ENCODE measurements around the gene CFAP46. TPM values are rescaled to one million over a fixed set of nuclear protein-coding genes. Genes with fewer than 3 reads are reported as not detected.

CFAP46 gene
- total RNA-seq, 1 experiment from 2014 or later: 3.3 TPM

DNA sequence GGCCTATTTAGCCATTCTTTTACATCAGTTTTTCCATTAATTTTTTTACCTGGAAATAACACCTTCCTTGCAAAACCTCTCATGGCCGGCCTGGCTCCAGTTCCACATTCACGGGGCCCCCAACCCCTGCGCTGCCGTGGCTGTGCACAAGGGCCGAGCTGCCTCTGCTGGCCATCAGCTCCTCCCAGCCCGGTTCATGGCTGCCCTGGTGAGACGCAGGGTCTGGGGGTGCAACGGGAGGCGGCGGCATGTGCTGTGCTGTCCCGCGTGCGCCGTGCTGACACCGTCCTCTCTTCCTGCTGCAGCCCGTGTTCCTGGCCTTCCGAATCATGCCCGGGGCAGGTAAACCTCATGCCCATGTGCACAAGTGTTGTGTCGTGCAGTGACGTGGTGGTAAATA is 160.8 kb downstream of the CFAP46 start:
- no peak for TF ChIP-seq E2F1 (CRISPR knock-in tag; IDR thresholded peaks at IDR 0.05)
- no peak for TF ChIP-seq ZNF138 (CRISPR knock-in tag; conservative IDR thresholded peaks at IDR 0.05)
- no peak for TF ChIP-seq FOXJ3 (CRISPR knock-in tag; IDR thresholded peaks at IDR 0.05; ENCODE audit: borderline replicate concordance)
- TF ChIP-seq AFF4 (CRISPR knock-in tag; IDR thresholded peaks at IDR 0.05; ENCODE audit: borderline replicate concordance): no peak
- TF ChIP-seq JUN (CRISPR knock-in tag; IDR thresholded peaks at IDR 0.05): no peak
- TF ChIP-seq ARID4B (CRISPR knock-in tag; IDR thresholded peaks at IDR 0.05; ENCODE audit: borderline replicate concordance): no peak
- TF ChIP-seq TEAD1 (CRISPR knock-in tag; IDR thresholded peaks at IDR 0.05): no peak
- no peak for TF ChIP-seq ZNF317 (CRISPR knock-in tag; IDR thresholded peaks at IDR 0.05; ENCODE audit: borderline replicate concordance, low read depth)
- no peak for TF ChIP-seq PREB (CRISPR knock-in tag; IDR thresholded peaks at IDR 0.05; ENCODE audit: borderline replicate concordance)
- no peak for TF ChIP-seq ESRRA (CRISPR knock-in tag; IDR thresholded peaks at IDR 0.05; ENCODE audit: borderline replicate concordance)
- TF ChIP-seq ZNF532 (CRISPR knock-in tag; IDR thresholded peaks at IDR 0.05; ENCODE audit: borderline replicate concordance): no peak
- ATAC-seq: no peak
- Mint-ChIP-seq H3K36me3 (no peaks in the 10 kb centered on the region; the same call in 1 of the 2 replicates), H3K4me3 (no peak overlapping the region), H3K27me3 (ENCODE audit: low read depth) (peaks cover 43% of the 10 kb centered on the region), H3K27ac (no peak overlapping the region), H3K4me1 (peaks cover 12% of the 10 kb centered on the region), H3K9me3 (no peaks in the 10 kb centered on the region)
- ChIA-PET CTCF (interaction anchor here (0.7 kb wide), 1 partner anchor 534 kb away, joined by 4 read pairs; no protein-coding TSS in a partner anchor), POLR2A (no interaction called here)
- DNase-seq (ENCODE audit: low spot score): no peak
